HL-60 (cell line): ENCODE data around the gene TRDMT1.

Experiments used
- CTCF ChIP-seq: IDR thresholded peaks from one replicate; pipeline ENCODE4 v1.5.1; 2011; ENCODE audit warnings: low read length, control low read depth, inconsistent platforms; ENCODE audit not compliant: insufficient read depth
- POLR2AphosphoS5 ChIP-seq: IDR thresholded peaks from 2 replicates; pipeline ENCODE4 v1.6.1; 2012; ENCODE audit warnings: low read depth

- TF ChIP-seq CTCF (no peak), POLR2AphosphoS5 (no peak)
Observed at GRCh38 chr10:17239345-17240085, 38.0 kb upstream of the TRDMT1 start.
